SK-N-SH treated with all-trans-retinoic acid at 6 μM for 48 hours (cell line): ENCODE measurements around the gene SMTNL1.

Experiments
- ATAC-seq: fragments of 200-7000 bp; cut with Tn5 transposase; 3 replicates; pipeline ENCODE4 v1.9.1; 2020; ENCODE audit warnings: mild to moderate bottlenecking, moderate library complexity
- ARNTL ChIP-seq: fragments of 450-650 bp; formaldehyde crosslinking; IDR thresholded peaks from 2 replicates; pipeline ENCODE4 v1.5.0; 2020; ENCODE audit warnings: low read depth, mild to moderate bottlenecking, moderate library complexity, borderline replicate concordance
- BACH2 ChIP-seq: fragments of 250-450 bp; sonication (Bioruptor Pico); IDR thresholded peaks from 2 replicates; pipeline ENCODE4 v1.9.0; 2021; ENCODE audit warnings: mild to moderate bottlenecking, borderline replicate concordance
- CREB5 ChIP-seq: fragments of 250-450 bp; sonication (Bioruptor Pico); IDR thresholded peaks from 2 replicates; pipeline ENCODE4 v1.5.1; 2020; ENCODE audit warnings: low read depth, mild to moderate bottlenecking, moderate library complexity
- CSDC2 ChIP-seq: fragments of 250-450 bp; sonication (Bioruptor Pico); IDR thresholded peaks from 2 replicates; pipeline ENCODE4 v1.5.0; 2020; ENCODE audit warnings: mild to moderate bottlenecking, moderate library complexity
- ESRRG ChIP-seq: fragments of 250-450 bp; sonication (Bioruptor Pico); IDR thresholded peaks from 2 replicates; pipeline ENCODE4 v1.6.1; 2021; ENCODE audit warnings: mild to moderate bottlenecking
- ISL1 ChIP-seq: fragments of 250-450 bp; sonication (Bioruptor Pico); IDR thresholded peaks from 2 replicates; pipeline ENCODE4 v2.1.2; 2022; ENCODE audit warnings: mild to moderate bottlenecking, moderate library complexity
- OSR1 ChIP-seq: fragments of 250-450 bp; sonication (Bioruptor Pico); IDR thresholded peaks from 2 replicates; pipeline ENCODE4 v1.8.0; 2022; ENCODE audit warnings: moderate library complexity, mild to moderate bottlenecking, inconsistent platforms
- PATZ1 ChIP-seq: fragments of 250-450 bp; sonication (Bioruptor Pico); IDR thresholded peaks from 2 replicates; pipeline ENCODE4 v1.8.0; 2020; ENCODE audit warnings: mild to moderate bottlenecking, moderate library complexity, borderline replicate concordance
- POU6F1 ChIP-seq: fragments of 250-450 bp; sonication (Bioruptor Pico); IDR thresholded peaks from 2 replicates; pipeline ENCODE4 v1.8.0; 2021; ENCODE audit warnings: low read depth, mild to moderate bottlenecking, moderate library complexity, borderline replicate concordance
- PPARA ChIP-seq: fragments of 250-450 bp; sonication (Bioruptor Pico); IDR thresholded peaks from 2 replicates; pipeline ENCODE4 v1.5.0; 2020; ENCODE audit warnings: mild to moderate bottlenecking, borderline replicate concordance
- RARB ChIP-seq: fragments of 250-450 bp; sonication (Bioruptor Pico); IDR thresholded peaks from 2 replicates; pipeline ENCODE4 v1.8.0; 2021; ENCODE audit warnings: mild to moderate bottlenecking, moderate library complexity
- SNAI2 ChIP-seq: fragments of 250-450 bp; sonication (Bioruptor Pico); IDR thresholded peaks from 2 replicates; pipeline ENCODE4 v1.5.0; 2020; ENCODE audit warnings: mild to moderate bottlenecking, moderate library complexity
- TCF4 ChIP-seq: fragments of 250-450 bp; sonication (Bioruptor Pico); IDR thresholded peaks from 2 replicates; pipeline ENCODE4 v1.8.0; 2021; ENCODE audit warnings: mild to moderate bottlenecking, moderate library complexity, borderline replicate concordance
- TOX ChIP-seq: fragments of 250-450 bp; sonication (Bioruptor Pico); IDR thresholded peaks from 2 replicates; pipeline ENCODE4 v1.8.0; 2021; ENCODE audit warnings: mild to moderate bottlenecking, moderate library complexity, borderline replicate concordance
- TSHZ2 ChIP-seq: fragments of 250-450 bp; sonication (Bioruptor Pico); IDR thresholded peaks from 2 replicates; pipeline ENCODE4 v1.5.0; 2020; ENCODE audit warnings: mild to moderate bottlenecking, moderate library complexity
- ZC3H10 ChIP-seq: fragments of 250-450 bp; sonication (Bioruptor Pico); IDR thresholded peaks from 2 replicates; pipeline ENCODE4 v1.5.1; 2021; ENCODE audit warnings: mild to moderate bottlenecking, moderate library complexity
- ZFP3 ChIP-seq: fragments of 250-450 bp; sonication (Bioruptor Pico); IDR thresholded peaks from 2 replicates; pipeline ENCODE4 v1.5.0; 2020; ENCODE audit warnings: mild to moderate bottlenecking, moderate library complexity
- ZNF565 ChIP-seq: fragments of 450-650 bp; formaldehyde crosslinking; conservative IDR thresholded peaks from 2 replicates; pipeline ENCODE4 v1.5.0; 2020; ENCODE audit warnings: low read depth, mild to moderate bottlenecking, moderate library complexity
- ZNF70 ChIP-seq: fragments of 450-650 bp; formaldehyde crosslinking; IDR thresholded peaks from 2 replicates; pipeline ENCODE4 v1.5.0; 2020; ENCODE audit warnings: mild to moderate bottlenecking, moderate library complexity
- ZNF8 ChIP-seq: fragments of 450-650 bp; formaldehyde crosslinking; IDR thresholded peaks from 2 replicates; pipeline ENCODE4 v1.5.0; 2020; ENCODE audit warnings: mild to moderate bottlenecking, moderate library complexity

Gene SMTNL1

GRCh38 chr11:57511741-57512430 lies 25.5 kb upstream of the SMTNL1 start:
- no peak for ATAC-seq
- TF ChIP-seq ESRRG (CRISPR knock-in tag) (no peak), ISL1 (no peak), ARNTL (CRISPR knock-in tag) (no peak), TSHZ2 (no peak), ZFP3 (CRISPR knock-in tag) (no peak)
- TF ChIP-seq, all 23 proteins: peak for 0

- no peak for TF ChIP-seq ARNTL (CRISPR knock-in tag)
- no peak for TF ChIP-seq CSDC2 (CRISPR knock-in tag)
- no peak for TF ChIP-seq CREB5 (CRISPR knock-in tag)
- TF ChIP-seq ZFP3 (CRISPR knock-in tag), result no peak
- TF ChIP-seq TOX, result no peak
- TF ChIP-seq TSHZ2, result no peak
- no peak for TF ChIP-seq SNAI2 (CRISPR knock-in tag)
- no peak for TF ChIP-seq OSR1 (CRISPR knock-in tag)
- TF ChIP-seq ESRRG (CRISPR knock-in tag), result no peak
- no peak for TF ChIP-seq ZC3H10 (CRISPR knock-in tag)
- no peak for TF ChIP-seq PATZ1 (CRISPR knock-in tag)
- no peak for TF ChIP-seq RARB (CRISPR knock-in tag)
- TF ChIP-seq ISL1, result no peak
- TF ChIP-seq ZNF70, result no peak
- no peak for TF ChIP-seq POU6F1
- TF ChIP-seq ZNF8 (CRISPR knock-in tag), result no peak
- no peak for TF ChIP-seq BACH2 (CRISPR knock-in tag)
- no peak for TF ChIP-seq PPARA
- TF ChIP-seq ZNF565, result no peak
- no peak for TF ChIP-seq TCF4 (CRISPR knock-in tag)
- TF ChIP-seq, all 23 proteins: peak for 0
- no peak for ATAC-seq
Observed at GRCh38 chr11:57512646-57513451, 24.5 kb upstream of the SMTNL1 start.
